H1 (cell line): ENCODE measurements around the gene TASP1. TPM values are rescaled to one million over a fixed set of nuclear protein-coding genes. Genes with fewer than 3 reads are reported as not detected.

Experiments
- CEBPB ChIP-seq: IDR thresholded peaks from 2 replicates; pipeline ENCODE4 v1.6.1; 2012; ENCODE audit warnings: low read depth, low read length
- SIRT6 ChIP-seq: IDR thresholded peaks from one replicate; pipeline ENCODE4 v1.7.1; 2012; ENCODE audit warnings: low read length, inconsistent platforms
- SRF ChIP-seq: IDR thresholded peaks from 2 replicates; pipeline ENCODE4 v1.6.1; 2011; ENCODE audit warnings: mild to moderate bottlenecking, low read depth, low read length, moderate library complexity
- polyA plus RNA-seq, 7 experiments: library from polyadenylated mRNA; depleted of rRNA in 3 of 7; stranded (reverse) in 5 of 7; unstranded in 2 of 7; fragments of >200 nt in 5 of 7; fragments of 200-250 nt in 2 of 7; gene quantifications; 1 replicate in 5 of 7; 2 replicates in 1 of 7; 4 replicates in 1 of 7; pipeline versions ENCODE4 v1.2.1 to v1.2.3, GENCODE V29; 2011 to 2013; ENCODE audit warnings: missing spikeins in 2 of 7, mixed read lengths in 2 of 7
- total RNA-seq: library from RNA; stranded (reverse); fragmentation: NEBNext Ultra II Directional; extraction: Animal tissue kit (Norgen Biotek cat#: 25700); gene quantifications from 2 replicates; pipeline ENCODE4 v1.2.1, GENCODE V29; 2021

Gene TASP1
- total and polyA plus RNA-seq, 2 of the 8 experiments (the other 6 are each of a cell fraction or from before 2014, with no cell fraction given), result 4.5 to 10.9 TPM

DNA sequence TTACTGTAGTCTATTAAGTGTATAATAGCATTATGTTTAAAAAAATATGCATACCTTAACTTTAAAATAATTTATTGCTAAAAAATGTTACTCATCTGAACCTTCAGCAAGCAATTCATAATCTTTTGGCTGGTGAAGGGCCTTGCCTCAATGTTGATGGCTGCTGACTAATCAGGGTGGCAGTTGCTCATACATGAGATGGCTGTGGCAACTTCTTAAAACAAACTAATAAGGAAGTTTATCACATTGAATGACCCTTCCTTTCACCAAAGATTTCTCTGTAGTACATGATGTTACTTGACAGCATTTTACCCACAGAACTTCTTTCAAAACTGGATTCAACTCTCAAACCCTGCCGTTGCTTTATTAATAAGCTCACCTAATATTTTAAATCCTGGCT, 84.0 kb downstream of the TASP1 start (continued):
- no peak for TF ChIP-seq SRF
- no peak for TF ChIP-seq SIRT6
- no peak for TF ChIP-seq CEBPB
- TF ChIP-seq, all 59 proteins: peak for 0
